Type B pancreatic cell (in vitro differentiated cells): ENCODE data around the gene PSG2. TPM values are rescaled to one million over a fixed set of nuclear protein-coding genes. Genes with fewer than 3 reads are reported as not detected.
"Not testable (repeated sequence)": the region's sequence is repeated elsewhere in the genome, so short reads cannot be mapped to it uniquely, and the experiment has no call there.

Source experiments
- DNase-seq: peaks from one replicate; pipeline ENCODE4 v3.0.0; 2021; ENCODE audit warnings: mixed read lengths; ENCODE audit not compliant: unreplicated experiment; ENCODE audit errors: extremely low spot score
- H3K27ac Mint-ChIP-seq: 2 replicates; pipeline ENCODE4 v1.8.0; 2021; ENCODE audit warnings: mild to moderate bottlenecking, mixed read lengths
- H3K27me3 Mint-ChIP-seq: 2 replicates; pipeline ENCODE4 v1.8.0; 2021; ENCODE audit warnings: mixed read lengths
- H3K36me3 Mint-ChIP-seq: 2 replicates; pipeline ENCODE4 v1.8.0; 2021; ENCODE audit warnings: mixed read lengths
- H3K4me1 Mint-ChIP-seq: one replicate; pipeline ENCODE4 v1.8.0; 2021; ENCODE audit warnings: mixed read lengths; ENCODE audit not compliant: unreplicated experiment
- H3K4me3 Mint-ChIP-seq: 2 replicates; pipeline ENCODE4 v1.8.0; 2021; ENCODE audit warnings: mild to moderate bottlenecking, mixed read lengths
- H3K9me3 Mint-ChIP-seq: 2 replicates; pipeline ENCODE4 v1.8.0; 2021; ENCODE audit warnings: mixed read lengths
- long read RNA-seq: library from polyadenylated mRNA; unstranded; transcript quantifications from one replicate; pipeline ENCODE4 v2.0.0, GENCODE V29; 2020
- total RNA-seq: library from RNA; stranded (reverse); gene quantifications from 2 replicates; pipeline ENCODE4 v1.2.1, GENCODE V29; 2021; ENCODE audit warnings: low replicate concordance
- TF ChIP-seq, protein P1 (sequence below): fragments of 200-600 bp; sonication (generic); conservative IDR thresholded peaks from 2 replicates; pipeline ENCODE4 v1.5.0; 2021; ENCODE audit warnings: antibody characterized with exemption, mild to moderate bottlenecking

The PSG2 gene
- total RNA-seq: not detected in 2 replicates
- long read RNA-seq: 0 reads

GRCh38 chr19:43082601-43083000 lies at the start of gene PSG2:
Gene PSG2, minus strand, starts transcription at chr19:43082701. Its CDS starts 132 bp downstream, at chr19:43082569.
- DNase-seq, H3K4me3 Mint-ChIP-seq, H3K9me3 Mint-ChIP-seq, H3K36me3 Mint-ChIP-seq, H3K27ac Mint-ChIP-seq, H3K4me1 Mint-ChIP-seq, H3K27me3 Mint-ChIP-seq: not testable (repeated sequence)

DNA sequence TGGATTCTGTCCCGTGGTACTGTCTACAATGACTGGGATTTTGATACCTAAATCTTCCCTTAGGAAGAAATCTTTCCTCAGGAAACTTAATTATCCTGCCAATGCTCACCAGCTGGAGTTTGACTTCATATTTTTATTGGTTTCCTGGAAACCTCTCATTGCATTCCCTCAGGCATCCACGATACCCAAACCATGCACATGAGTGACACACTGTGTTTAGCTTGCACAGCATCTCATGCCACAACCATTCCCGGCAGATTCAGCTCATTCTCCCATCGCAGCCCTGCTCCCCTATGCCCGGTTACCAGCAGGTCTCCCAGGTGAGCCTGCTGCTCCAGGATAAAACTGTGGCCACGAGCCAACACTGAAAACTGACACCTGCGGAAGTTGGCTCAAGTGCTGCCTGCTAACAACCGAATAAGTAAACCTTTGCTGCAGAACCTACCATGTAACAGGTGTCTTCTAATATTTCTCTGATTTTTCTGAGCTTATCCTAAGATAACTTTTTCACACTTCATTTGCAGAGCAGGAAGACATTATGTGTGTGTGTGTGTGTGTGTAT lies 48.9 kb upstream of the PSG2 start:
- H3K4me3 Mint-ChIP-seq, H3K27me3 Mint-ChIP-seq, H3K36me3 Mint-ChIP-seq, H3K27ac Mint-ChIP-seq, H3K4me1 Mint-ChIP-seq, H3K9me3 Mint-ChIP-seq, DNase-seq: not testable (repeated sequence)

GRCh38 chr19:43129197-43129596 lies 46.7 kb upstream of the PSG2 start:
- not testable (repeated sequence) for H3K9me3 Mint-ChIP-seq, H3K36me3 Mint-ChIP-seq, H3K27ac Mint-ChIP-seq, H3K4me3 Mint-ChIP-seq, H3K4me1 Mint-ChIP-seq, DNase-seq, H3K27me3 Mint-ChIP-seq

DNA sequence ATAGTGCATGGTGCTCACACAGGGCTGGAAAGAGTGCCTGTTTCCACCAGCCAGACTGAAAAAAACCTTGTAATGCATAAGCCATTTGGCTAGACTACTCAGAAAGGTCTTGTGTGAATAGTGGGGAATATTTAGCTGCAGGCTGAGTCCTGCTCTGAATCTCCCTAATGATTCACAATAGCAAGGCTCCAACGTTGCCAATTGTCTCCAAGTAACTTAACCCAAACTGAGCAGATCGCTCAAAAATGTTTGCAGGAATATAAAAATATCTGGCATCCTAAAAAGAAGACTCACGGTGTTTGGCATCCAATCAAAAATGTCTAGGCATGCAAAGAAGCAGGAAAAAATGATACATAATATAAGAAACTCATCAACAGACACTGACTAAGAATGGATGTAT lies 44.8 kb upstream of the PSG2 start:
- H3K36me3 Mint-ChIP-seq, DNase-seq, H3K27me3 Mint-ChIP-seq, H3K9me3 Mint-ChIP-seq, H3K27ac Mint-ChIP-seq, H3K4me3 Mint-ChIP-seq, H3K4me1 Mint-ChIP-seq: not testable (repeated sequence)

- Mint-ChIP-seq H3K27me3 (no peaks in the 10 kb centered on the region), H3K4me3 (no peak overlapping the region), H3K9me3 (peaks cover 4% of the 10 kb centered on the region), H3K4me1 (no peaks in the 10 kb centered on the region), H3K36me3 (no peaks in the 10 kb centered on the region), H3K27ac (no peak overlapping the region)
- DNase-seq: no peak
- TF ChIP-seq, protein P1, sequence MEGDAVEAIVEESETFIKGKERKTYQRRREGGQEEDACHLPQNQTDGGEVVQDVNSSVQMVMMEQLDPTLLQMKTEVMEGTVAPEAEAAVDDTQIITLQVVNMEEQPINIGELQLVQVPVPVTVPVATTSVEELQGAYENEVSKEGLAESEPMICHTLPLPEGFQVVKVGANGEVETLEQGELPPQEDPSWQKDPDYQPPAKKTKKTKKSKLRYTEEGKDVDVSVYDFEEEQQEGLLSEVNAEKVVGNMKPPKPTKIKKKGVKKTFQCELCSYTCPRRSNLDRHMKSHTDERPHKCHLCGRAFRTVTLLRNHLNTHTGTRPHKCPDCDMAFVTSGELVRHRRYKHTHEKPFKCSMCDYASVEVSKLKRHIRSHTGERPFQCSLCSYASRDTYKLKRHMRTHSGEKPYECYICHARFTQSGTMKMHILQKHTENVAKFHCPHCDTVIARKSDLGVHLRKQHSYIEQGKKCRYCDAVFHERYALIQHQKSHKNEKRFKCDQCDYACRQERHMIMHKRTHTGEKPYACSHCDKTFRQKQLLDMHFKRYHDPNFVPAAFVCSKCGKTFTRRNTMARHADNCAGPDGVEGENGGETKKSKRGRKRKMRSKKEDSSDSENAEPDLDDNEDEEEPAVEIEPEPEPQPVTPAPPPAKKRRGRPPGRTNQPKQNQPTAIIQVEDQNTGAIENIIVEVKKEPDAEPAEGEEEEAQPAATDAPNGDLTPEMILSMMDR: no peak
These were observed 44.2 kb upstream of the PSG2 start for GRCh38 chr19:43126720-43127119.

- no peaks in the 10 kb centered on the region for H3K36me3 Mint-ChIP-seq
- H3K9me3 Mint-ChIP-seq: peaks cover 4% of the 10 kb centered on the region
- no peak for DNase-seq
- no peaks in the 10 kb centered on the region for H3K27me3 Mint-ChIP-seq
- TF ChIP-seq, protein P1: no peak
- no peak overlapping the region for H3K4me3 Mint-ChIP-seq
- H3K4me1 Mint-ChIP-seq: no peaks in the 10 kb centered on the region
- H3K27ac Mint-ChIP-seq: no peak overlapping the region
These were observed 41.9 kb upstream of the PSG2 start for GRCh38 chr19:43124360-43124759.

DNA sequence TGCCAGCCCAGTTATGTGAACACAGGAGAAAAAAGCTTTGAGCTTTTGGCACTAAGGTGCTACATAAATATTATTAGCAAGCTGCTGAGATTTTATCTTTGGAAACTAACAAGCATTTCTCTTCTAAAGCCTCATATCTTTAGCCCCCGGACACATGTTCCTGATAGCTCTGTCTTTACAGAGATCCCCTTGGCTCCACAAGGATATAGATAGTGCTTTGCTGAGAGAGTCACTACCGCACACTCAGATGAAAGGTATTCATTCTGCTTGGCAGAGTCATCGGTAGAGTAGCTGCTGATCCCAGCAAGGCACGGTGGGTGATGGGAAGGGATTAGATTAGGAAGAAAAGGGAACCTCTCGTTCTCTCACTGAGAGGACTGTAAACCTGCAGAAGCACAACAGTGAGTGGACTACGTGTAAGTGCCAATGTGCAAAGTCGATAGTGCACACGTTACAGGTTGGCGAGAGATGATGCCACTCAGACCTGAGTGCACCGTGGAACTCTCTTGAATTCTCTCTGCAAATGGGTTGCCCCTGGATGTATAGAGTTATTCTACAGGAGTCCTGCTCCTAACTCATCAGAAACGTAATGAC lies 38.0 kb upstream of the PSG2 start:
- not testable (repeated sequence) for H3K27ac Mint-ChIP-seq, H3K4me1 Mint-ChIP-seq, H3K4me3 Mint-ChIP-seq, H3K36me3 Mint-ChIP-seq, H3K9me3 Mint-ChIP-seq, H3K27me3 Mint-ChIP-seq, DNase-seq

DNA sequence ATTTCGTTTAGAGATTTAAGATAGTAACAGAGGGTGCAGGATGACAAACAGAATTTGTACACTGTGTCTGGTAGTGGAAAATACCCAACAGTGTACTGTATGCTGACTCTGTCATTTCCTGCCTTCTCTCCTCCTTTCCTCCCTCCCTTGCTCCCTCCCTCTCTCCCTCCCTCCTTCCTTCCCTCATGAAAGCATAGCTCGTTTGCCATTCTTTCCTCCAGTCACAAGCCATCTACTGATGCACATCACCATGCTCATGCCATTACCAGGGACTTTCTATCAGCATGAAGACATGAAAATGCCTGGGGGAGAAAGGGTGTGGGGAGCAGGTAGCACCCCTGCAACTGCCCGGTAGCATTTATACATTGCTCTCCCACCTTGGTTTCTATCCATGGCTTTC lies 37.0 kb upstream of the PSG2 start:
- H3K27me3 Mint-ChIP-seq, H3K27ac Mint-ChIP-seq, H3K4me1 Mint-ChIP-seq, H3K9me3 Mint-ChIP-seq, H3K4me3 Mint-ChIP-seq, DNase-seq, H3K36me3 Mint-ChIP-seq: not testable (repeated sequence)

- not testable (repeated sequence) for H3K27me3 Mint-ChIP-seq, H3K4me3 Mint-ChIP-seq, DNase-seq, H3K36me3 Mint-ChIP-seq, H3K4me1 Mint-ChIP-seq, H3K9me3 Mint-ChIP-seq, H3K27ac Mint-ChIP-seq
These were observed 33.9 kb upstream of the PSG2 start for GRCh38 chr19:43116421-43116820.

DNA sequence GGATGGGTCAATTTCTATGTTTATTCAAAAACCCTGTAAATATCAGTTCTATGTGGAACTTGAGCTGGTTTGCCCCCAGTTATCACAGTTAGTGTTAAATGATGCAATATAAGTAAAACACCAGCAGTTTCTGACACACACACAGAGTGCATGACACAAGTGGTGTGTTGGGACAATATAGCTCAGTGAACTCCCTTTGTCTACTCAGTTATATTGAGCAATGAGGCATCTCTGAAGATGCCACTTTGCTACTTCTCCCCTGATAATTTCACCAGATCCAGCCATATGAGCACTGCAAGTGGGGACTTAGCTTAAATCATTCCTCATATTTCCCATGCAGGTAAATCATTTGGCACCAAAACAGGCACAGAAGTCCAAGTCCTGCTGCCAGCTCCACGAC lies 33.0 kb upstream of the PSG2 start:
- H3K36me3 Mint-ChIP-seq, H3K9me3 Mint-ChIP-seq, DNase-seq, H3K4me3 Mint-ChIP-seq, H3K27me3 Mint-ChIP-seq, H3K27ac Mint-ChIP-seq, H3K4me1 Mint-ChIP-seq: not testable (repeated sequence)

GRCh38 chr19:43115064-43115463 lies 32.6 kb upstream of the PSG2 start:
- not testable (repeated sequence) for H3K36me3 Mint-ChIP-seq, DNase-seq, H3K27ac Mint-ChIP-seq, H3K4me3 Mint-ChIP-seq, H3K27me3 Mint-ChIP-seq, H3K9me3 Mint-ChIP-seq, H3K4me1 Mint-ChIP-seq

DNA sequence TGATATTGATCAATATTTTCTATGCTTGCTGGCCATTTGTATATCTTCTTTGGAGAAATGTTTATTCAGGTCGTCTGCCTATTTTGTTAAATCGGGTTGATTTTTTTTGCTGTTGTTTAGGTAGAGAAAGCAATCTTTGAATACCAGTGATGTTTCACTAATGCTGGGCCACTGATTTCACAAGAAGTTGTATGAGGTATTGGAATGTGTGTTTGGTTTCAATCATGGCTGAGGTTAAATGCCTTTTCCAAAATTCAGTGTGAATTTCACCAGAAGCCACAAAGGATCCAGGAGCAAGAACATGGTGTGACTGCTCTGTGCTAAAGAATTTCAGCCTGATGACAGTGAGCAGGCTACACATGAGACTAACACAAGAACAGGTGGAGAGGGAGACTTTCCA lies 32.1 kb upstream of the PSG2 start:
- not testable (repeated sequence) for H3K4me3 Mint-ChIP-seq, H3K4me1 Mint-ChIP-seq, H3K27ac Mint-ChIP-seq, DNase-seq, H3K27me3 Mint-ChIP-seq, H3K36me3 Mint-ChIP-seq, H3K9me3 Mint-ChIP-seq
